GM21360 (cell line): Measurements from ENCODE around the gene CTIF.

Source experiments
- ATAC-seq: cut with Tn5 transposase; IDR thresholded peaks from one replicate; pipeline ENCODE4 v1.9.1; 2021; ENCODE audit warnings: mild to moderate bottlenecking, moderate library complexity; ENCODE audit not compliant: unreplicated experiment

The CTIF gene

GRCh38 chr18:48839819-48840490 lies 301.1 kb downstream of the CTIF start:
- ATAC-seq: no peak

- ATAC-seq: no peak
Measured at GRCh38 chr18:48840491-48840877, 301.7 kb downstream of the CTIF start.

- no peak for ATAC-seq
Measured at GRCh38 chr18:48841381-48842258, 302.8 kb downstream of the CTIF start.

- no peak for ATAC-seq
Measured at GRCh38 chr18:48842259-48843061, 303.6 kb downstream of the CTIF start.

- no peak for ATAC-seq
Measured at GRCh38 chr18:48843162-48843561, 304.3 kb downstream of the CTIF start.

GRCh38 chr18:48843596-48843995 lies 304.8 kb downstream of the CTIF start:
- ATAC-seq: no peak

GRCh38 chr18:48844271-48844670 lies 305.4 kb downstream of the CTIF start:
- no peak for ATAC-seq

- no peak for ATAC-seq
Measured at GRCh38 chr18:48845174-48845573, 306.3 kb downstream of the CTIF start.

- no peak for ATAC-seq
Measured at GRCh38 chr18:48846423-48846932, 307.6 kb downstream of the CTIF start.

GRCh38 chr18:48847807-48848486 lies 309.1 kb downstream of the CTIF start:
- no peak for ATAC-seq

- ATAC-seq: no peak
Measured at GRCh38 chr18:48848641-48849143, 309.9 kb downstream of the CTIF start.

- ATAC-seq: no peak
Measured at GRCh38 chr18:48850822-48851598, 312.2 kb downstream of the CTIF start.

- no peak for ATAC-seq
Measured at GRCh38 chr18:48851599-48851960, 312.7 kb downstream of the CTIF start.

GRCh38 chr18:48852292-48852691 lies 313.5 kb downstream of the CTIF start:
- ATAC-seq: no peak

GRCh38 chr18:48852794-48853193 lies 314.0 kb downstream of the CTIF start:
- ATAC-seq: no peak

- no peak for ATAC-seq
Measured at GRCh38 chr18:48853588-48853987, 314.8 kb downstream of the CTIF start.

- no peak for ATAC-seq
Measured at GRCh38 chr18:48854780-48855179, 315.9 kb downstream of the CTIF start.

GRCh38 chr18:48855422-48856377 lies 316.9 kb downstream of the CTIF start:
- ATAC-seq: no peak
